A549 (cell line): ENCODE measurements around the gene UST.

Source experiments
- BCL3 ChIP-seq: fragments of >200 bp; sonication (Bioruptor Twin); formaldehyde crosslinking; IDR thresholded peaks from 3 replicates; pipeline ENCODE4 v1.6.1; 2016
- CBX2 ChIP-seq: fragments of 200-600 bp; sonication (generic); IDR thresholded peaks from 2 replicates; pipeline ENCODE4 v1.6.1; 2016; ENCODE audit warnings: low read depth, mild to moderate bottlenecking, borderline replicate concordance
- CEBPB ChIP-seq, 2 experiments: fragments of >200 bp in 1 of 2; sonication (Bioruptor Twin) in 1 of 2; formaldehyde crosslinking in 1 of 2; IDR thresholded peaks; 2 replicates each; pipeline ENCODE4 v1.6.1; 2012 to 2016
- CHD2 ChIP-seq: fragments of 150-350 bp; IDR thresholded peaks from 2 replicates; pipeline ENCODE4 v1.6.1; 2014; ENCODE audit warnings: low read length; ENCODE audit not compliant: partially characterized antibody
- CTCF ChIP-seq: fragments of >200 bp; sonication (Bioruptor Twin); formaldehyde crosslinking; IDR thresholded peaks from 3 replicates; pipeline ENCODE4 v1.5.1; 2016
- EP300 ChIP-seq, 2 experiments: fragments of >200 bp; sonication (Bioruptor Twin); formaldehyde crosslinking; IDR thresholded peaks; 2 replicates in 1 of 2; 3 replicates in 1 of 2; pipeline ENCODE4 v1.6.1; 2016 to 2017
- ESRRA ChIP-seq: fragments of 150-350 bp; IDR thresholded peaks from 2 replicates; pipeline ENCODE4 v1.6.1; 2014; ENCODE audit warnings: mild to moderate bottlenecking, low read length, borderline replicate concordance
- GATA3 ChIP-seq: IDR thresholded peaks from 2 replicates; pipeline ENCODE4 v1.6.1; 2012; ENCODE audit warnings: borderline replicate concordance
- PHF8 ChIP-seq: fragments of 200-600 bp; sonication (generic); IDR thresholded peaks from 2 replicates; pipeline ENCODE4 v1.6.1; 2016; ENCODE audit warnings: low read depth, mild to moderate bottlenecking, antibody characterized with exemption, moderate library complexity, borderline replicate concordance
- POLR2A ChIP-seq: IDR thresholded peaks from 2 replicates; pipeline ENCODE4 v1.6.1; 2012; ENCODE audit warnings: mild to moderate bottlenecking, low read length
- RAD21 ChIP-seq, 2 experiments: fragments of >200 bp in 1 of 2; sonication (Bioruptor Twin) in 1 of 2; formaldehyde crosslinking in 1 of 2; IDR thresholded peaks in 1 of 2; conservative IDR thresholded peaks in 1 of 2; 2 replicates in 1 of 2; 3 replicates in 1 of 2; pipeline ENCODE4 v1.6.1; 2012 to 2018; ENCODE audit warnings: inconsistent platforms in 1 of 2
- SMC3 ChIP-seq: fragments of >200 bp; sonication (Bioruptor Twin); formaldehyde crosslinking; IDR thresholded peaks from 3 replicates; pipeline ENCODE4 v1.6.1; 2018; ENCODE audit warnings: inconsistent platforms
- ZFP36 ChIP-seq: fragments of 450-650 bp; IDR thresholded peaks from 2 replicates; pipeline ENCODE4 v1.6.1; 2014; ENCODE audit warnings: borderline replicate concordance; ENCODE audit not compliant: partially characterized antibody
- TF ChIP-seq, protein P1 (sequence below): fragments of 200-600 bp; sonication (generic); IDR thresholded peaks from 2 replicates; pipeline ENCODE4 v1.6.1; 2016; ENCODE audit warnings: antibody characterized with exemption, mild to moderate bottlenecking, moderate library complexity

DNA sequence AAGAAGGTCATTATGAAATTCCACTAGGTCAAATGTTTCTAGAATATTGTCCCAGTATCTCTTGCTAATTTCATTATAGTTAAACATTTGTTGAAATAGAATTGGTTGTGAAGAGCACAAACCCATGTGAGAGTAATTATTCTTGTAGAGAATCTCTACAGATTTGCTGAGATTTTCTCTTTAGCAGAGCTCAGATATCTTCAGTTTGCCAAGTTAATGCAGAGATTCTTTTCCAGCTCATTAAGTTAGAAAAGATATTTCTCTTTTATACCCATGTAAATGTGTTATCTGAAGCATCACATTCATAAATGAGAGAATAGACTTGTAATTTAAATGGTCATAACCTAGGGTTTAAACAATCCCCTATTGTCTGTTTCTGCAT, 338.7 kb downstream of the UST start:
- TF ChIP-seq CTCF, result no peak
- no peak for TF ChIP-seq SMC3
- TF ChIP-seq, protein P1, sequence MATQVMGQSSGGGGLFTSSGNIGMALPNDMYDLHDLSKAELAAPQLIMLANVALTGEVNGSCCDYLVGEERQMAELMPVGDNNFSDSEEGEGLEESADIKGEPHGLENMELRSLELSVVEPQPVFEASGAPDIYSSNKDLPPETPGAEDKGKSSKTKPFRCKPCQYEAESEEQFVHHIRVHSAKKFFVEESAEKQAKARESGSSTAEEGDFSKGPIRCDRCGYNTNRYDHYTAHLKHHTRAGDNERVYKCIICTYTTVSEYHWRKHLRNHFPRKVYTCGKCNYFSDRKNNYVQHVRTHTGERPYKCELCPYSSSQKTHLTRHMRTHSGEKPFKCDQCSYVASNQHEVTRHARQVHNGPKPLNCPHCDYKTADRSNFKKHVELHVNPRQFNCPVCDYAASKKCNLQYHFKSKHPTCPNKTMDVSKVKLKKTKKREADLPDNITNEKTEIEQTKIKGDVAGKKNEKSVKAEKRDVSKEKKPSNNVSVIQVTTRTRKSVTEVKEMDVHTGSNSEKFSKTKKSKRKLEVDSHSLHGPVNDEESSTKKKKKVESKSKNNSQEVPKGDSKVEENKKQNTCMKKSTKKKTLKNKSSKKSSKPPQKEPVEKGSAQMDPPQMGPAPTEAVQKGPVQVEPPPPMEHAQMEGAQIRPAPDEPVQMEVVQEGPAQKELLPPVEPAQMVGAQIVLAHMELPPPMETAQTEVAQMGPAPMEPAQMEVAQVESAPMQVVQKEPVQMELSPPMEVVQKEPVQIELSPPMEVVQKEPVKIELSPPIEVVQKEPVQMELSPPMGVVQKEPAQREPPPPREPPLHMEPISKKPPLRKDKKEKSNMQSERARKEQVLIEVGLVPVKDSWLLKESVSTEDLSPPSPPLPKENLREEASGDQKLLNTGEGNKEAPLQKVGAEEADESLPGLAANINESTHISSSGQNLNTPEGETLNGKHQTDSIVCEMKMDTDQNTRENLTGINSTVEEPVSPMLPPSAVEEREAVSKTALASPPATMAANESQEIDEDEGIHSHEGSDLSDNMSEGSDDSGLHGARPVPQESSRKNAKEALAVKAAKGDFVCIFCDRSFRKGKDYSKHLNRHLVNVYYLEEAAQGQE, result no peak
- TF ChIP-seq ZFP36, result no peak
- no peak for TF ChIP-seq EP300 (IDR thresholded peaks at IDR 0.05)
- no peak for TF ChIP-seq RAD21 (conservative IDR thresholded peaks at IDR 0.05 in 1 of 2, IDR thresholded peaks at IDR 0.05 in 1 of 2)
- no peak for TF ChIP-seq CEBPB (IDR thresholded peaks at IDR 0.05)
- TF ChIP-seq ESRRA, result no peak
- no peak for TF ChIP-seq CBX2
- TF ChIP-seq CHD2, result no peak
- TF ChIP-seq POLR2A, result no peak
- no peak for TF ChIP-seq GATA3
- TF ChIP-seq PHF8, result no peak
- TF ChIP-seq BCL3, result no peak
